ENCODE data around the gene C22orf23. TPM values are rescaled to one million over a fixed set of nuclear protein-coding genes. Genes with fewer than 3 reads are reported as not detected.

C22orf23 gene
- total and polyA plus RNA-seq, 12 donors, result 0.33 to 1.2 (median 0.63) TPM; not detected in 2

GRCh38 chr22:37923927-37924326 lies 29.5 kb downstream of the C22orf23 start:
- TF ChIP-seq CTCF (IDR thresholded peaks at IDR 0.05), result no peak
- TF ChIP-seq POLR2A (IDR thresholded peaks at IDR 0.05), result no peak
- Histone ChIP-seq H3K4me1 (replicated peaks in 1 of 2) (no peaks in the 10 kb centered on the region), H3K9me3 (replicated peaks in 1 of 3) (no peaks in the 10 kb centered on the region), H3K36me3 (replicated peaks in 1 of 2) (peaks cover 0 to 43% of the 10 kb centered on the region in 2 donors), H3K27ac (no peak overlapping the region), H3K27me3 (no peaks in the 10 kb centered on the region), H3K4me3 (no peak overlapping the region)
- intact Hi-C loops (cut with DNase I), result no loop called here
- no peak for DNase-seq
- WGBS, 4 donors, result 92 to 100% (median 98%) methylated on average over 1 to 4 of the region's 4 CpGs

GRCh38 chr22:37922191-37922590 lies 31.2 kb downstream of the C22orf23 start:
- Histone ChIP-seq H3K27me3 (no peaks in the 10 kb centered on the region), H3K27ac (no peak overlapping the region), H3K4me3 (no peak overlapping the region), H3K36me3 (replicated peaks in 1 of 2) (peaks cover 0 to 45% of the 10 kb centered on the region in 2 donors), H3K9me3 (replicated peaks in 1 of 3) (no peaks in the 10 kb centered on the region), H3K4me1 (replicated peaks in 1 of 2) (no peaks in the 10 kb centered on the region)
- no peak for DNase-seq
- intact Hi-C loops (cut with DNase I), result no loop called here
- 88 to 95% (median 93%) methylated on average over 3 to 11 of the region's 11 CpGs for WGBS, 4 donors
- TF ChIP-seq POLR2A (IDR thresholded peaks at IDR 0.05) (no peak), CTCF (IDR thresholded peaks at IDR 0.05) (no peak)

- TF ChIP-seq CTCF (IDR thresholded peaks at IDR 0.05) (no peak), POLR2A (IDR thresholded peaks at IDR 0.05) (no peak)
- no peak for DNase-seq
- Histone ChIP-seq H3K27me3 (no peaks in the 10 kb centered on the region), H3K4me1 (replicated peaks in 1 of 2) (no peaks in the 10 kb centered on the region), H3K9me3 (replicated peaks in 1 of 3) (no peaks in the 10 kb centered on the region), H3K4me3 (no peak overlapping the region), H3K36me3 (replicated peaks in 1 of 2) (peaks cover 0 to 39% of the 10 kb centered on the region in 2 donors), H3K27ac (no peak overlapping the region)
- intact Hi-C loops (cut with DNase I), result no loop called here
- 68 to 86% (median 78%) methylated on average over 5 of the region's 5 CpGs for WGBS, 4 donors
These were observed 33.3 kb downstream of the C22orf23 start for GRCh38 chr22:37920126-37920525.

GRCh38 chr22:37918580-37919270 lies 34.7 kb downstream of the C22orf23 start:
- intact Hi-C loops (cut with DNase I), result no loop called here
- H3K9me3 ChIP-seq (replicated peaks in 1 of 3), result no peaks in the 10 kb centered on the region
- no peak overlapping the region for H3K27ac ChIP-seq
- H3K4me3 ChIP-seq, result no peak overlapping the region
- no peaks in the 10 kb centered on the region for H3K4me1 ChIP-seq (replicated peaks in 1 of 2)
- H3K36me3 ChIP-seq (replicated peaks in 1 of 2), result peaks cover 0 to 37% of the 10 kb centered on the region in 2 donors
- no peaks in the 10 kb centered on the region for H3K27me3 ChIP-seq
- no peak for DNase-seq
- 70 to 81% (median 73%) methylated on average over 18 to 25 of the region's 25 CpGs for WGBS, 4 donors
- TF ChIP-seq POLR2A (IDR thresholded peaks at IDR 0.05) (no peak), CTCF (IDR thresholded peaks at IDR 0.05) (no peak)
